HepG2 (cell line): Measurements from ENCODE around the gene ATP13A2. TPM values are rescaled to one million over a fixed set of nuclear protein-coding genes. Genes with fewer than 3 reads are reported as not detected.
A peak's percentile ranks its signal among the peaks of the same experiment; 100 is the strongest.

Experiments
- ATAC-seq: fragments of 200-7000 bp; cut with Tn5 transposase; 3 replicates; pipeline ENCODE4 v1.9.1; 2020; ENCODE audit warnings: mild to moderate bottlenecking, moderate library complexity
- BruUV-seq: library from RNA; stranded (reverse); fragments of 400-500 nt; replicated peaks from 2 replicates; lab custom pipeline; 2021; lab: Mats Ljungman, UMichigan
- CTCF ChIA-PET: fragments of 300-600 bp; formaldehyde crosslinking; extraction: SDS; loops from one replicate; lab custom pipeline; 2021; ENCODE audit warnings: low total read pairs, inconsistent platforms, low intra/inter-chr PET ratio; lab: Yijun Ruan, JAX
- POLR2A ChIA-PET: fragments of 350-600 bp; sonication (Branson Sonifier 250); formaldehyde crosslinking; loops from one replicate; lab custom pipeline; 2020; ENCODE audit warnings: antibody characterized with exemption, inconsistent platforms; lab: Yijun Ruan, JAX
- DNase-seq: peaks from one replicate; pipeline ENCODE4 v3.0.0-alpha.2; 2015; ENCODE audit warnings: low spot score
- FAIRE-seq: peaks from 3 replicates; lab custom pipeline; 2011; peaks lifted over from hg19 to GRCh38; lab: Jason Lieb, UNC
- H2AFZ ChIP-seq: one replicate; pipeline ENCODE4 v1.6.1; 2011; ENCODE audit warnings: low read length, inconsistent platforms
- H3K27ac ChIP-seq: fragments of 300-600 bp; 3 replicates; pipeline ENCODE4 v1.8.0; 2011; ENCODE audit warnings: mixed run types, mild to moderate bottlenecking, mixed read lengths, low read length, inconsistent platforms; ENCODE audit not compliant: insufficient read depth; ENCODE audit errors: extremely low read length
- H3K27me3 ChIP-seq, 2 experiments: fragments of 200-600 bp in 1 of 2; 2 replicates in 1 of 2; 3 replicates in 1 of 2; pipeline versions ENCODE4 v1.6.0 to v1.8.0; 2011; ENCODE audit warnings: low read length in 2 of 2, mild to moderate bottlenecking in 2 of 2, moderate library complexity in 2 of 2, inconsistent platforms in 1 of 2; ENCODE audit not compliant: insufficient read depth in 2 of 2, control insufficient read depth in 1 of 2
- H3K36me3 ChIP-seq, 2 experiments: fragments of 200-600 bp in 1 of 2; replicated peaks in 1 of 2; 2 replicates in 1 of 2; 3 replicates in 1 of 2; pipeline versions ENCODE4 v1.5.1 to v1.8.0; 2011; ENCODE audit warnings: low read length in 2 of 2, inconsistent platforms in 1 of 2; ENCODE audit not compliant: insufficient read depth in 2 of 2, control insufficient read depth in 1 of 2
- H3K4me1 ChIP-seq: 2 replicates; pipeline ENCODE4 v1.5.1; 2012; ENCODE audit warnings: low read length, inconsistent platforms; ENCODE audit not compliant: insufficient read depth
- H3K4me2 ChIP-seq: 2 replicates; pipeline ENCODE4 v1.6.0; 2011; ENCODE audit warnings: low read depth, low read length, inconsistent platforms
- H3K4me3 ChIP-seq, 3 experiments: fragments of 200-600 bp in 1 of 3; sonication (generic), shearing (Covaris generic) in 1 of 3; replicated peaks in 1 of 3; 2 replicates each; pipeline ENCODE4 v1.5.1; 2011 to 2016; ENCODE audit warnings: low read length in 3 of 3, inconsistent platforms in 2 of 3, low read depth in 2 of 3, mild to moderate bottlenecking in 2 of 3, control low read depth in 1 of 3, mixed read lengths in 1 of 3; ENCODE audit not compliant: insufficient read depth in 1 of 3
- H3K79me2 ChIP-seq: one replicate; pipeline ENCODE4 v1.6.1; 2011; ENCODE audit warnings: low read length, inconsistent platforms; ENCODE audit not compliant: insufficient read depth
- H3K9ac ChIP-seq: 2 replicates; pipeline ENCODE4 v1.6.0; 2011; ENCODE audit warnings: mild to moderate bottlenecking, low read depth, low read length, inconsistent platforms; ENCODE audit not compliant: insufficient read depth
- H3K9me3 ChIP-seq: 2 replicates; pipeline ENCODE4 v1.5.1; 2012; ENCODE audit warnings: mild to moderate bottlenecking, low read length
- H4K20me1 ChIP-seq: 2 replicates; pipeline ENCODE4 v1.6.0; 2011; ENCODE audit warnings: inconsistent platforms, mild to moderate bottlenecking, low read length, moderate library complexity; ENCODE audit not compliant: insufficient read depth
- ATAD3A ChIP-seq: sonication (generic); formaldehyde crosslinking; IDR thresholded peaks from 2 replicates; pipeline ENCODE4 v1.4.0; 2020; ENCODE audit warnings: missing genetic modification reagents
- PBX2 ChIP-seq: IDR thresholded peaks from 2 replicates; pipeline ENCODE4 v1.6.1; 2016; ENCODE audit warnings: control low read depth
- SIX1 ChIP-seq: sonication (generic); formaldehyde crosslinking; IDR thresholded peaks from 2 replicates; pipeline ENCODE4 v1.4.0; 2020; ENCODE audit warnings: missing genetic modification reagents, borderline replicate concordance
- ZFAT ChIP-seq: sonication (generic); formaldehyde crosslinking; conservative IDR thresholded peaks from 2 replicates; pipeline ENCODE4 v1.8.1; 2023; ENCODE audit warnings: missing genetic modification reagents, inconsistent platforms
- ZKSCAN5 ChIP-seq: sonication (generic); formaldehyde crosslinking; IDR thresholded peaks from 2 replicates; pipeline ENCODE4 v1.5.1; 2020; ENCODE audit warnings: mild to moderate bottlenecking, missing genetic modification reagents
- ZNF121 ChIP-seq: sonication (generic); formaldehyde crosslinking; IDR thresholded peaks from 2 replicates; pipeline ENCODE4 v1.5.0; 2020; ENCODE audit warnings: mild to moderate bottlenecking, missing genetic modification reagents
- ZNF788 ChIP-seq: sonication (generic); formaldehyde crosslinking; IDR thresholded peaks from 2 replicates; pipeline ENCODE4 v1.5.0; 2020; ENCODE audit warnings: mild to moderate bottlenecking, missing genetic modification reagents, borderline replicate concordance
- WGBS: methylation state at CpG from one replicate; pipeline ENCODE4 v1.1.6; 2017; ENCODE audit warnings: low lambda C conversion rate; 5-methylcytosine and 5-hydroxymethylcytosine counted together
- in situ Hi-C: cut with HindIII; loops from 2 replicates; pipeline ENCODE4 v1.10.0; 2017; ENCODE audit warnings: low pct_unique_long_range_greater_than_20kb; ENCODE audit not compliant: extremely low pct_ligation_motif_present
- intact Hi-C: fragments of 100-400 bp; cut with micrococcal nuclease; formaldehyde crosslinking; loops from one replicate; pipeline ENCODE4 v1.10.0; 2022; ENCODE audit not compliant: unreplicated experiment
- polyA plus RNA-seq, 8 experiments: library from polyadenylated mRNA; depleted of rRNA in 3 of 8; stranded (reverse) in 7 of 8; unstranded in 1 of 8; fragments of >200 nt; fragmentation: Illumina TruSeq in 4 of 8; extraction: Trizol in 4 of 8; gene quantifications; 2 replicates each; pipeline versions ENCODE4 v1.2.1 to v1.2.3, GENCODE V29; 2011 to 2016; ENCODE audit warnings: low read depth in 4 of 8, missing spikeins in 1 of 8, mixed read lengths in 1 of 8; ENCODE audit not compliant: insufficient read depth in 1 of 8
- total RNA-seq, 5 experiments: library from RNA; depleted of rRNA; stranded (reverse); fragments of >200 nt; fragmentation: Illumina TruSeq; extraction: Trizol; gene quantifications; 2 replicates each; pipeline ENCODE4 v1.2.3, GENCODE V29; 2016; ENCODE audit warnings: low read depth in 1 of 5

ATP13A2 gene
- total and polyA plus RNA-seq, 2 of the 13 experiments (the other 11 are each of a cell fraction or from before 2014, with no cell fraction given) = 13.2 to 16.2 TPM

GRCh38 chr1:17017435-17017834 is 5.7 kb upstream of the ATP13A2 start:
- no peak overlapping the region for H2AFZ ChIP-seq
- no peaks in the 10 kb centered on the region for H4K20me1 ChIP-seq
- peaks cover 22% of the 10 kb centered on the region for H3K4me1 ChIP-seq
- peaks cover 14 to 25% of the 10 kb centered on the region in 2 experiments; a peak in 4 of 5 replicates for H3K36me3 ChIP-seq
- DNase-seq = no peak
- no peaks in the 10 kb centered on the region for H3K9me3 ChIP-seq
- WGBS = 94% methylated on average over 7 of the region's 7 CpGs
- H3K27ac ChIP-seq = no peak overlapping the region
- ATAC-seq = no peak
- H3K27me3 ChIP-seq = no peaks in the 10 kb centered on the region
- BruUV-seq = no TSS peak
- CTCF ChIA-PET = no interaction called here
- H3K79me2 ChIP-seq = no peaks in the 10 kb centered on the region
- no peak overlapping the region for H3K9ac ChIP-seq
- no peak for TF ChIP-seq ZKSCAN5 (CRISPR knock-in tag)
- 0 out of 2 replicates have a peak, but pooled peaks have one; percentile 50 for TF ChIP-seq ZNF121 (CRISPR knock-in tag)
- no peak for TF ChIP-seq ATAD3A (CRISPR knock-in tag)
- TF ChIP-seq ZFAT = no peak
- TF ChIP-seq ZNF788 (CRISPR knock-in tag) = no peak
- intact Hi-C loops = no loop called here
- H3K4me2 ChIP-seq = no peak overlapping the region
- no peak for FAIRE-seq
- in situ Hi-C loops = no loop called here
- H3K4me3 ChIP-seq = no peak overlapping the region
- POLR2A ChIA-PET = no interaction called here

DNA sequence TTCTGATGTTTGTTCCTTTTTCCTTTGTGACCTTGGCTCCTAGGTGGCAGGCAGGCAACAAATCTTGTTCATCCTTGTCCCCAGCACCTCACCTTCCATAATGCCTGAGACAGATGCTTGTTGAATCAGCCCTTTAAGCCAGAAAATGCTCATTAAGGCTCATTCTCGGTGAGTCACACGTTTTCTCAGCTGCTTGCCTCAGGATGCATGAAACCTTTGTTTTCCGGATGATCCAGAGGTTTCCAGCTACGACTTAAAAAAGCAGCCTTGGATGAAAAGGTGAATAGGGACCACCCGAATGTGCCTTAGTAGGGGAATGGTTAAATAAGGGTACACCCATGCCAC is 4.6 kb upstream of the ATP13A2 start:
- POLR2A ChIA-PET = interaction anchor here (0.6 kb wide), 1 partner anchor 775 kb away, joined by 5 read pairs; no protein-coding TSS in a partner anchor
- Histone ChIP-seq H3K36me3 (peaks cover 8 to 14% of the 10 kb centered on the region in 2 experiments; a peak in 4 of 5 replicates), H3K9me3 (no peaks in the 10 kb centered on the region), H3K9ac (no peak overlapping the region), H3K27ac (no peak overlapping the region), H2AFZ (no peak overlapping the region), H3K4me3 (no peak overlapping the region), H4K20me1 (no peaks in the 10 kb centered on the region), H3K4me2 (no peak overlapping the region)
- in situ Hi-C loops (no loop called here), intact Hi-C loops (no loop called here)
- 56% methylated on average over 5 of the region's 5 CpGs for WGBS
- no TSS peak for BruUV-seq
- ATAC-seq (no peak), DNase-seq (no peak), FAIRE-seq (no peak)
- CTCF ChIA-PET = no interaction called here
- no peak for TF ChIP-seq PBX2
- TF ChIP-seq SIX1 (CRISPR knock-in tag) = no peak
- TF ChIP-seq, all 625 proteins: peak for 0
- H3K4me1 ChIP-seq = peaks cover 27% of the 10 kb centered on the region
- no peaks in the 10 kb centered on the region for H3K79me2 ChIP-seq
- no peaks in the 10 kb centered on the region for H3K27me3 ChIP-seq
